ENCODE results near the gene RGL2. TPM values are rescaled to one million over a fixed set of nuclear protein-coding genes. Genes with fewer than 3 reads are reported as not detected.
A peak's percentile ranks its signal among the peaks of the same experiment; 100 is the strongest.

Gene RGL2
- total and polyA plus RNA-seq, 2 of the 13 experiments (the other 11 are each of a cell fraction or from before 2014, with no cell fraction given) = 22.9 to 47.4 TPM

GRCh38 chr6:33317669-33318425, 19.1 kb upstream of the RGL2 start, which contains the start of gene ZBTB22 (continued):
- peak; percentile 75; the same call in 1 of the 2 replicates for TF ChIP-seq ARID4A (CRISPR knock-in tag; IDR thresholded peaks at IDR 0.05; ENCODE audit: borderline replicate concordance)
- TF ChIP-seq ZNF350 (CRISPR knock-in tag; IDR thresholded peaks at IDR 0.05; ENCODE audit: borderline replicate concordance, low read depth) = peak; percentile 67; the same call in 1 of the 2 replicates
- TF ChIP-seq MAFG (CRISPR knock-in tag; IDR thresholded peaks at IDR 0.05) = no peak
- no peak for TF ChIP-seq ZNF431 (CRISPR knock-in tag; IDR thresholded peaks at IDR 0.05; ENCODE audit: borderline replicate concordance, low read depth)
- peak; percentile 46 for TF ChIP-seq ZBTB25 (CRISPR knock-in tag; IDR thresholded peaks at IDR 0.05)
- TF ChIP-seq ZNF549 (CRISPR knock-in tag; IDR thresholded peaks at IDR 0.05) = no peak
- TF ChIP-seq ZSCAN31 (CRISPR knock-in tag; IDR thresholded peaks at IDR 0.05; ENCODE audit: low read depth) = 0 out of 2 replicates have a peak, but pooled peaks have one; percentile 32
- TF ChIP-seq ZNF121 (CRISPR knock-in tag; IDR thresholded peaks at IDR 0.05) = no peak
- TF ChIP-seq BRD4 (CRISPR knock-in tag; IDR thresholded peaks at IDR 0.05) = no peak
- peak; percentile 91 for TF ChIP-seq ASH2L (IDR thresholded peaks at IDR 0.05; ENCODE audit: insufficient read length, low read depth, low read length)
- TF ChIP-seq ARID5B (CRISPR knock-in tag; IDR thresholded peaks at IDR 0.05) = 0 out of 2 replicates have a peak, but pooled peaks have one; percentile 15
- no peak for TF ChIP-seq CENPBD1 (CRISPR knock-in tag; IDR thresholded peaks at IDR 0.05; ENCODE audit: borderline replicate concordance, low read depth)
- TF ChIP-seq ZNF546 (CRISPR knock-in tag; conservative IDR thresholded peaks at IDR 0.05) = no peak
- TF ChIP-seq TGIF2 (CRISPR knock-in tag; IDR thresholded peaks at IDR 0.05) = peak; percentile 58
- no peak for TF ChIP-seq ZBTB33 (CRISPR knock-in tag; IDR thresholded peaks at IDR 0.05)
- no peak for TF ChIP-seq FOSL2 (CRISPR knock-in tag; IDR thresholded peaks at IDR 0.05)
- peak; percentile 43; the same call in 1 of the 2 replicates for TF ChIP-seq ARNT2 (CRISPR knock-in tag; IDR thresholded peaks at IDR 0.05; ENCODE audit: low read depth)

All from HepG2 (cell line).